HFFc6 (cell line): Measurements from ENCODE around the gene ZNF502. TPM values are rescaled to one million over a fixed set of nuclear protein-coding genes. Genes with fewer than 3 reads are reported as not detected.

Experiments used
- DNase-seq: peaks from one replicate; pipeline ENCODE4 v3.0.0-alpha.2; 2018
- H3K27ac Mint-ChIP-seq: 2 replicates; pipeline ENCODE4 v1.8.0; 2020; ENCODE audit warnings: mild to moderate bottlenecking, mixed read lengths
- H3K27me3 Mint-ChIP-seq: 2 replicates; pipeline ENCODE4 v1.8.0; 2021; ENCODE audit warnings: mild to moderate bottlenecking, moderate library complexity, mixed read lengths; ENCODE audit not compliant: insufficient read depth
- H3K36me3 Mint-ChIP-seq: 2 replicates; pipeline ENCODE4 v1.8.0; 2021; ENCODE audit warnings: low read depth, mixed read lengths
- H3K4me1 Mint-ChIP-seq: 2 replicates; pipeline ENCODE4 v1.8.0; 2020; ENCODE audit warnings: low read depth, mixed read lengths
- H3K4me3 Mint-ChIP-seq: 2 replicates; pipeline ENCODE4 v1.8.0; 2020; ENCODE audit warnings: mild to moderate bottlenecking, moderate library complexity, mixed read lengths
- H3K9me3 Mint-ChIP-seq: 2 replicates; pipeline ENCODE4 v1.8.0; 2020; ENCODE audit warnings: mild to moderate bottlenecking, mixed read lengths
- total RNA-seq, 6 experiments: library from RNA; stranded (reverse); fragmentation: NEBNext Ultra II Directional; extraction: Animal tissue kit (Norgen Biotek cat#: 25700); gene quantifications; 2 replicates in 1 of 6; 3 replicates in 5 of 6; pipeline ENCODE4 v1.2.3, GENCODE V29; 2021
- TF ChIP-seq, protein P1 (sequence below): fragments of 200-600 bp; sonication (generic); IDR thresholded peaks from 2 replicates; pipeline ENCODE4 v1.5.0; 2021; ENCODE audit warnings: antibody characterized with exemption, mild to moderate bottlenecking

The ZNF502 gene
- total RNA-seq, 6 experiments from 2014 or later = 0.09 to 0.88 (median 0.56) TPM

DNA sequence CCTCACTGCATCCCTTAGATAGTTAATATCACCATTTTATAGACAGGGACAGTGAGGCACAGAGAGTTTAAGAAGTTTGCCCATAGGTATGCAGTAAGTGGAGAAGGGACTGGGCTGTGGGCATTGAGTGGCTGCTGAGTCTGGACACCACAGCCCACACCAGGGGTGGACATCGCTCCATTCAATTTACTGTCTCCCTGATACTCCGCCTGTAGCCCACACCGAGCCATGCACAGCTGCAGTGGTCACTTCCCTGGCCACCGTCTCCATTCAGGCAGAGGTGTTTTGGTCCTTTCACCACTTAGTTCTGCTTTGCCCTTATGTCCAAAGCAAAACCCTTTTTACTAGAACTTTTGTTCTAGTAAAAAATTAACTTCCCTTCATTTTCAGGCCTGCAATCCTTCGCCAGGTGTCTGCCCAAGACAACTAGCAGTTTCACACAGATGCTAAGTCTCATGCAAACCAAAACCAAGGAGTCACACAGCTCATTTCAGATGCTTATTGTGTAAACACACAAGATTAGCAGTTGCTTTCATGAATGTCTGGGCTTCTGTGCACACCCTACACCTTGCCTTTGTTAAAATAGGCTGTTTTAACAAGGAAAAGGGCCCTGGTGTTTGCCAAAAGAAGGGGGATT is 33.9 kb upstream of the ZNF502 start:
- Mint-ChIP-seq H3K4me3 (no peak overlapping the region), H3K27ac (no peak overlapping the region), H3K27me3 (peaks cover 3% of the 10 kb centered on the region), H3K36me3 (peaks cover 11% of the 10 kb centered on the region; the same call in 1 of the 2 replicates), H3K9me3 (peaks cover 18% of the 10 kb centered on the region), H3K4me1 (peaks cover 35% of the 10 kb centered on the region)
- no peak for DNase-seq
- TF ChIP-seq, protein P1, sequence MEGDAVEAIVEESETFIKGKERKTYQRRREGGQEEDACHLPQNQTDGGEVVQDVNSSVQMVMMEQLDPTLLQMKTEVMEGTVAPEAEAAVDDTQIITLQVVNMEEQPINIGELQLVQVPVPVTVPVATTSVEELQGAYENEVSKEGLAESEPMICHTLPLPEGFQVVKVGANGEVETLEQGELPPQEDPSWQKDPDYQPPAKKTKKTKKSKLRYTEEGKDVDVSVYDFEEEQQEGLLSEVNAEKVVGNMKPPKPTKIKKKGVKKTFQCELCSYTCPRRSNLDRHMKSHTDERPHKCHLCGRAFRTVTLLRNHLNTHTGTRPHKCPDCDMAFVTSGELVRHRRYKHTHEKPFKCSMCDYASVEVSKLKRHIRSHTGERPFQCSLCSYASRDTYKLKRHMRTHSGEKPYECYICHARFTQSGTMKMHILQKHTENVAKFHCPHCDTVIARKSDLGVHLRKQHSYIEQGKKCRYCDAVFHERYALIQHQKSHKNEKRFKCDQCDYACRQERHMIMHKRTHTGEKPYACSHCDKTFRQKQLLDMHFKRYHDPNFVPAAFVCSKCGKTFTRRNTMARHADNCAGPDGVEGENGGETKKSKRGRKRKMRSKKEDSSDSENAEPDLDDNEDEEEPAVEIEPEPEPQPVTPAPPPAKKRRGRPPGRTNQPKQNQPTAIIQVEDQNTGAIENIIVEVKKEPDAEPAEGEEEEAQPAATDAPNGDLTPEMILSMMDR = no peak

DNA sequence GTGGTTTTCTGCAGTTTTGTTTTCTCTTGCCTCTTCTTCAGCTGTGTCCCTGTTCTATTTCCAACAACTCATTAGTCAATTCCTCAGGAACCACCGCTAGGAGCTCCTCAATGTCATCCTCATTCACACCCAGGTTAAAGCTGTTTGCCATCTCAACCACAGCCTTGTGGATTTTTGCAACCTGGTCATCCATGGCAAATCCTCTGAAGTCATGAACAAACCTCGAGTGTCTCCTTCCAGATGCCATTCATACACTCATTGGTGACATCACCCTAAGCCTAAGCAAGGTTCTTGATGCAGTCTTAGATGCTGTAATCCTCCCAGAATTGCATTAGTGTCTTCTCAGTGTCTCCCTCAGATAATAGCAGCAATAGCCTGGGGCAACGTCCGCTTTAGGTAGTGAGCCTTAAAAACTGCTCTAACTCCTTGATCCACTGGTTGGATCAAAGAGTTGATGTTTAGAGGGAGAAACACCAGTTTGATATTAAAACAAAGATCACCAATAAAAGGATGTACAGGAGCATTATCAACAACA is 31.5 kb upstream of the ZNF502 start:
- H3K4me3 Mint-ChIP-seq = no peak overlapping the region
- DNase-seq = no peak

DNA sequence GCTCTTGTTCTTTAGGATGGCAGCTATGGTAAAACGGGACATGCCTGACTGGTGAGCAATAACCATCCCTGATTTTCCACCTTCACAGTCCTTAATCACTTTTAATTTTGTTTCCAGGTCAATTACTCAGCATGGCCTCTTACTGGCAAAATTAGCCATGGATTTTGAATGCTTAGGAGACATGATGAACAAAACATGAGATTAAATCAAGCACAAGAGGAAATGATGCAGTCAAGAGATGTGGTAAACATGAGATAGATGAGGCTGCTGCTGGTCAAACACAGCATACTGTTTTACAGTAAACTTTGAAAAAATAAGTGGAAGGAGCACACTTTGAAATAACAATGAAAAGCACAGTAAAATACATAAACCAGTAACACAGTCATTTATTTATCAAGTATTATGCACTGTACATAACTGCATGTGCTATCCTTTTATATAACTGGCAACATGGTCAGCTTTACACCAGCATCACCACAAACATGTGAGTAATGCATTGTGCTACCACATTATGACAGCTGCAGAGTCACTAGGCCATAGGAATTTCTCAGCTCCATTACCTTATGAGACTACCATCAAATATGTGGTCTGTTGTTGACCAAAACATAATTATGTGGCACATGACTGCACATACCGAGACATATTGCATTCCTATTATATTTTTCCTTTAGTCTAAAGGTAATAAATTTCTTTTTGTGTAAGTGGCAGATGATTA is 30.1 kb upstream of the ZNF502 start:
- peak; percentile 77 for DNase-seq
- H3K9me3 Mint-ChIP-seq = peaks cover 45% of the 10 kb centered on the region
- TF ChIP-seq, protein P1 = no peak
- H3K4me1 Mint-ChIP-seq = peaks cover 32% of the 10 kb centered on the region
- peaks cover 23% of the 10 kb centered on the region for H3K36me3 Mint-ChIP-seq
- H3K4me3 Mint-ChIP-seq = no peak overlapping the region
- peak overlapping the region; percentile 54 for H3K27ac Mint-ChIP-seq
- H3K27me3 Mint-ChIP-seq = peaks cover 12% of the 10 kb centered on the region

More for the DNA sequence above, 31.5 kb upstream of the ZNF502 start:
- peaks cover 12% of the 10 kb centered on the region for H3K27me3 Mint-ChIP-seq
- no peak overlapping the region for H3K27ac Mint-ChIP-seq
- TF ChIP-seq, protein P1 = no peak
- peaks cover 32% of the 10 kb centered on the region for H3K4me1 Mint-ChIP-seq
- peaks cover 33% of the 10 kb centered on the region for H3K9me3 Mint-ChIP-seq
- H3K36me3 Mint-ChIP-seq = peaks cover 23% of the 10 kb centered on the region

DNA sequence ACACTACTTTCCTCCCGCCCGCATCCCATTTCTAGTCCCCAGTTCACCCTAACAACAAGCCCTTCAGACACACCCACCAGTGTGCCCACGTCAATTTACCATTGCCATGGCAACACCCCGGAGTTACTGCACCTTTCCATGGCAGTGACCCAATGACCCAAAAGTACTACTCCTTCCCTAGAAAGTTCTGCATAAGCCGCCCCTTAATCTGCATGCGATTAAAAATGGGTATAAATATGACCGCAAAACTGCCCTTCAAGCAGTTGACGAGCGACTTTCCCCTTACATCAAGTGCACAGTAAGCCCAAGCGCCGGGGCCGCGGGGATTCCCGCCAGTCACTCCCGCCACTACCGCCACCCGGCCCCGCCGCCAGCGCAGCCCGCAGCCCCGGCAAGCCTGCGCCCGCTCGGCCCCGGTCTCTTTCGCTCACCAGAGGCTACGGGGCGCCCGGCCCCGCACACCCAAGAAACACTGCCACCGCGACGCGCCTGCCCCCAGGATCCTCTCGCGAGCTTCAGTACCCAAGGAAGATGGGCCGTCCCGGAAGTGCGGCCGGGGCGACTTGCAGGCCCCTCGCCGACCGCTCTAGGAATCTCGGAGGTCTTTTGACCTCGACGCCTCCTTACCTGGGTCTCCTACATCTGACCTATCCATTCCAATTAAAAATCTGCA is 27.2 kb upstream of the ZNF502 start:
- peak overlapping the region; percentile 76 for H3K4me3 Mint-ChIP-seq
- peak overlapping the region; percentile 16; the same call in 1 of the 2 replicates for H3K27ac Mint-ChIP-seq
- peaks cover 32% of the 10 kb centered on the region for H3K4me1 Mint-ChIP-seq
- peaks cover 64% of the 10 kb centered on the region for H3K9me3 Mint-ChIP-seq
- H3K36me3 Mint-ChIP-seq = peaks cover 23% of the 10 kb centered on the region
- H3K27me3 Mint-ChIP-seq = peaks cover 10% of the 10 kb centered on the region
- TF ChIP-seq, protein P1 = no peak
- DNase-seq = peak; percentile 21

DNA sequence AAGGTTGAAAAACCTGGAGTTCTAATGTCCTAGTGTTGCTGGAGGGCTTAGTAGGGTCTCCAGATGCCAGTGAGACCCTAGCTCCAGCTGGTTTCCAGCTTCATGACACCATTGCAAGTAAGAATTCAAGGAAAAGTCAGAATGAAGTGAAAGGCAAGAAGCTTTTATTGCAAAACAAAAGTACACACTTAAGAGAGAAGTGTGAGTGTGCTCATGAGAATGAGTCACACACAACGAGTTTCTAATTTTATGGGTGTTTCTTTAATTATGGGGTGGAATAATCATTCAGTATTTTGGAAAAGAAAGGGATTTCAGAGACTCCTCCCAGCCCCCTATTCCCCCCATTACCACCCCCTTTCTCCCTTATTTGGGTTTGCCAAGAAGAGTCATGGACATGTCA is 24.6 kb upstream of the ZNF502 start:
- H3K27ac Mint-ChIP-seq = no peak overlapping the region
- H3K4me3 Mint-ChIP-seq = no peak overlapping the region
- peaks cover 11% of the 10 kb centered on the region; the same call in 1 of the 2 replicates for H3K4me1 Mint-ChIP-seq
- DNase-seq = no peak
- TF ChIP-seq, protein P1 = no peak
- peaks cover 59% of the 10 kb centered on the region for H3K9me3 Mint-ChIP-seq
- H3K36me3 Mint-ChIP-seq = peaks cover 18% of the 10 kb centered on the region
- H3K27me3 Mint-ChIP-seq = peaks cover 10% of the 10 kb centered on the region
